Jurkat, Clone E6-1 (cell line): ENCODE data around the gene ABHD4.
"Not testable (repeated sequence)": the region's sequence is repeated elsewhere in the genome, so short reads cannot be mapped to it uniquely, and the experiment has no call there.

Experiments
- DNase-seq: peaks from one replicate; pipeline ENCODE4 v3.0.0-alpha.2; 2011; ENCODE audit warnings: low read depth, low spot score
- H3K4me3 ChIP-seq: 2 replicates; pipeline ENCODE4 v1.5.1; 2011; ENCODE audit warnings: mild to moderate bottlenecking, low read length, control low read depth, moderate library complexity

Gene ABHD4

GRCh38 chr14:22560662-22561365 lies 37.3 kb upstream of the ABHD4 start:
- DNase-seq = no peak
- peak overlapping the region; percentile 14 for H3K4me3 ChIP-seq

- peak overlapping the region; percentile 14 for H3K4me3 ChIP-seq
- DNase-seq = no peak
Observed at GRCh38 chr14:22561366-22561660, 36.8 kb upstream of the ABHD4 start.

- peak; percentile 97 for DNase-seq
- H3K4me3 ChIP-seq = peak overlapping the region; percentile 43
Observed at GRCh38 chr14:22561661-22562579, 36.2 kb upstream of the ABHD4 start.

GRCh38 chr14:22563987-22564386 lies 34.1 kb upstream of the ABHD4 start:
- no peak for DNase-seq
- H3K4me3 ChIP-seq = no peak overlapping the region

GRCh38 chr14:22564463-22564862 lies 33.6 kb upstream of the ABHD4 start:
- H3K4me3 ChIP-seq = no peak overlapping the region
- no peak for DNase-seq

- DNase-seq = no peak
- no peak overlapping the region for H3K4me3 ChIP-seq
Observed at GRCh38 chr14:22565391-22565945, 32.6 kb upstream of the ABHD4 start.

- H3K4me3 ChIP-seq, DNase-seq: not testable (repeated sequence)
Observed at GRCh38 chr14:22566266-22566665, 31.8 kb upstream of the ABHD4 start.

- no peak overlapping the region for H3K4me3 ChIP-seq
- DNase-seq = no peak
Observed at GRCh38 chr14:22566845-22567244, 31.3 kb upstream of the ABHD4 start.

- DNase-seq = no peak
- no peak overlapping the region for H3K4me3 ChIP-seq
Observed at GRCh38 chr14:22567437-22567836, 30.7 kb upstream of the ABHD4 start.

GRCh38 chr14:22569106-22569736 lies 28.9 kb upstream of the ABHD4 start:
- peak overlapping the region; percentile 43 for H3K4me3 ChIP-seq
- DNase-seq = no peak

- peak overlapping the region; percentile 43 for H3K4me3 ChIP-seq
- DNase-seq = no peak
Observed at GRCh38 chr14:22569737-22570131, 28.4 kb upstream of the ABHD4 start.

- peak; percentile 99 for DNase-seq
- peak overlapping the region; percentile 43 for H3K4me3 ChIP-seq
Observed at GRCh38 chr14:22570132-22570949, 27.8 kb upstream of the ABHD4 start.

GRCh38 chr14:22572562-22573058 lies 25.5 kb upstream of the ABHD4 start:
- no peak for DNase-seq
- H3K4me3 ChIP-seq = no peak overlapping the region

- H3K4me3 ChIP-seq = no peak overlapping the region
- DNase-seq = no peak
Observed at GRCh38 chr14:22573804-22574203, 24.3 kb upstream of the ABHD4 start.

GRCh38 chr14:22577334-22577908 lies 20.7 kb upstream of the ABHD4 start:
- no peak overlapping the region for H3K4me3 ChIP-seq
- DNase-seq = no peak

- no peak for DNase-seq
- H3K4me3 ChIP-seq = no peak overlapping the region
Observed at GRCh38 chr14:22579236-22579635, 18.9 kb upstream of the ABHD4 start.

- no peak overlapping the region for H3K4me3 ChIP-seq
- DNase-seq = no peak
Observed at GRCh38 chr14:22579881-22580280, 18.2 kb upstream of the ABHD4 start.

GRCh38 chr14:22580625-22581024 lies 17.5 kb upstream of the ABHD4 start:
- DNase-seq = no peak
- no peak overlapping the region for H3K4me3 ChIP-seq

- DNase-seq = no peak
- H3K4me3 ChIP-seq = no peak overlapping the region
Observed at GRCh38 chr14:22583994-22584393, 14.1 kb upstream of the ABHD4 start.
